H1 (cell line): ENCODE measurements around the gene EHD4. TPM values are rescaled to one million over a fixed set of nuclear protein-coding genes. Genes with fewer than 3 reads are reported as not detected.

Source experiments
- CTCF ChIA-PET: fragments of 300-600 bp; sonication (Branson Sonifier 250); formaldehyde crosslinking; loops from one replicate; lab custom pipeline; 2021; ENCODE audit not compliant: partially characterized antibody; lab: Charles Lee
- POLR2A ChIA-PET: fragments of 300-600 bp; sonication (Branson Sonifier 250); formaldehyde crosslinking; loops from one replicate; lab custom pipeline; 2021; ENCODE audit warnings: inconsistent platforms; ENCODE audit not compliant: partially characterized antibody; lab: Charles Lee
- DNase-seq, 2 experiments: peaks; one replicate each; pipeline versions ENCODE4 v3.0.0 to v3.0.0-alpha.2; 2010 to 2022; ENCODE audit warnings: low spot score in 2 of 2, low read depth in 1 of 2, mixed read lengths in 1 of 2
- FAIRE-seq: peaks from 2 replicates; lab custom pipeline; 2011; peaks lifted over from hg19 to GRCh38; lab: Jason Lieb, UNC
- H2AFZ ChIP-seq: 2 replicates; pipeline ENCODE4 v1.8.1; 2012; ENCODE audit warnings: low read length, inconsistent platforms
- H2AK5ac ChIP-seq: 2 replicates; pipeline ENCODE4 v1.6.1; 2013; ENCODE audit warnings: low read depth, low read length
- H2BK120ac ChIP-seq: replicated peaks from 2 replicates; pipeline ENCODE3; 2013; ENCODE audit warnings: low read depth, low read length, inconsistent platforms
- H2BK12ac ChIP-seq: 2 replicates; pipeline ENCODE4 v1.6.1; 2013; ENCODE audit warnings: low read depth, low read length
- H2BK15ac ChIP-seq: 2 replicates; pipeline ENCODE4 v1.6.1; 2013; ENCODE audit warnings: low read length
- H2BK20ac ChIP-seq: 2 replicates; pipeline ENCODE4 v1.6.1; 2013; ENCODE audit warnings: low read length
- H2BK5ac ChIP-seq: 2 replicates; pipeline ENCODE4 v1.6.1; 2013; ENCODE audit warnings: low read depth, low read length
- H3K14ac ChIP-seq: 2 replicates; pipeline ENCODE4 v1.6.1; 2013; ENCODE audit warnings: inconsistent platforms; ENCODE audit not compliant: insufficient read length
- H3K18ac ChIP-seq: 2 replicates; pipeline ENCODE4 v1.6.1; 2013; ENCODE audit warnings: low read length; ENCODE audit errors: extremely low read depth
- H3K23ac ChIP-seq: 2 replicates; pipeline ENCODE4 v1.6.1; 2013; ENCODE audit warnings: inconsistent platforms; ENCODE audit not compliant: insufficient read length
- H3K23me2 ChIP-seq: 2 replicates; pipeline ENCODE4 v1.6.1; 2013; ENCODE audit warnings: low read depth, low read length
- H3K27ac ChIP-seq: 2 replicates; pipeline ENCODE4 v1.6.1; 2011; ENCODE audit warnings: low read depth, low read length, inconsistent platforms
- H3K27me3 ChIP-seq, 4 experiments: replicated peaks in 1 of 4; 1 replicate in 1 of 4; 2 replicates in 3 of 4; pipeline versions ENCODE4 v1.6.1 to v1.8.1; 2011 to 2013; ENCODE audit warnings: low read length in 3 of 4, mild to moderate bottlenecking in 3 of 4, inconsistent platforms in 2 of 4, mixed read lengths in 2 of 4, moderate library complexity in 1 of 4; ENCODE audit not compliant: control insufficient read depth in 3 of 4, insufficient read depth in 3 of 4; ENCODE audit errors: extremely low read depth in 1 of 4
- H3K36me3 ChIP-seq, 4 experiments: 2 replicates each; pipeline versions ENCODE4 v1.6.1 to v1.8.1; 2011 to 2013; ENCODE audit warnings: mild to moderate bottlenecking in 4 of 4, low read length in 3 of 4, moderate library complexity in 2 of 4, control low read depth in 1 of 4, inconsistent platforms in 1 of 4; ENCODE audit not compliant: insufficient read depth in 4 of 4, control insufficient read depth in 2 of 4
- H3K4ac ChIP-seq: replicated peaks from 2 replicates; pipeline ENCODE3; 2013; ENCODE audit warnings: low read length, low read depth, mixed read lengths, inconsistent platforms; ENCODE audit not compliant: insufficient read length
- H3K4me1 ChIP-seq, 4 experiments: replicated peaks in 1 of 4; 1 replicate in 1 of 4; 2 replicates in 3 of 4; pipeline versions ENCODE4 v1.6.1 to v1.8.1; 2011 to 2013; ENCODE audit warnings: low read length in 3 of 4, inconsistent platforms in 2 of 4, mixed read lengths in 1 of 4; ENCODE audit not compliant: insufficient read depth in 4 of 4, control insufficient read depth in 3 of 4
- H3K4me2 ChIP-seq, 2 experiments: 2 replicates each; pipeline versions ENCODE4 v1.6.1 to v1.8.1; 2011 to 2013; ENCODE audit warnings: low read depth in 2 of 2, low read length in 2 of 2, control low read depth in 1 of 2, inconsistent platforms in 1 of 2, mild to moderate bottlenecking in 1 of 2; ENCODE audit not compliant: insufficient read depth in 1 of 2
- H3K4me3 ChIP-seq, 4 experiments: fragments of 200-600, 300-600 bp in 1 of 4; sonication (generic), shearing (Covaris generic), sonication (Bioruptor Twin) in 1 of 4; 2 replicates each; pipeline versions ENCODE4 v1.5.1 to v1.8.1; 2011 to 2016; ENCODE audit warnings: low read length in 4 of 4, low read depth in 3 of 4, control low read depth in 2 of 4, inconsistent platforms in 2 of 4, mild to moderate bottlenecking in 2 of 4, mixed read lengths in 1 of 4, moderate library complexity in 1 of 4; ENCODE audit not compliant: insufficient read depth in 2 of 4; ENCODE audit errors: extremely low read depth in 1 of 4
- H3K56ac ChIP-seq: replicated peaks from 2 replicates; pipeline ENCODE3; 2013; ENCODE audit warnings: low read depth, mild to moderate bottlenecking, mixed read lengths, low read length, inconsistent platforms; ENCODE audit not compliant: insufficient read length
- H3K79me1 ChIP-seq: 2 replicates; pipeline ENCODE4 v1.6.1; 2013; ENCODE audit warnings: low read depth, low read length, control low read depth
- H3K79me2 ChIP-seq, 2 experiments: 2 replicates each; pipeline versions ENCODE4 v1.6.1 to v1.8.1; 2012 to 2013; ENCODE audit warnings: low read length in 2 of 2, mild to moderate bottlenecking in 2 of 2, inconsistent platforms in 1 of 2; ENCODE audit not compliant: insufficient read depth in 2 of 2, control insufficient read depth in 1 of 2
- H3K9ac ChIP-seq, 4 experiments: replicated peaks in 1 of 4; 1 replicate in 1 of 4; 2 replicates in 3 of 4; pipeline versions ENCODE4 v1.6.1 to v1.8.1; 2011 to 2013; ENCODE audit warnings: low read depth in 3 of 4, low read length in 3 of 4, control low read depth in 2 of 4, mild to moderate bottlenecking in 2 of 4, moderate library complexity in 2 of 4, inconsistent platforms in 1 of 4; ENCODE audit errors: extremely low read depth in 1 of 4
- H3K9me3 ChIP-seq, 2 experiments: 2 replicates each; pipeline versions ENCODE4 v1.6.1 to v1.8.1; 2012 to 2013; ENCODE audit warnings: mild to moderate bottlenecking in 2 of 2, moderate library complexity in 2 of 2, control low read depth in 1 of 2, inconsistent platforms in 1 of 2, low read depth in 1 of 2, low read length in 1 of 2, mixed read lengths in 1 of 2; ENCODE audit not compliant: insufficient read depth in 2 of 2
- H4K20me1 ChIP-seq, 2 experiments: replicated peaks in 1 of 2; 2 replicates each; pipeline versions ENCODE3 to v1.8.1; 2011 to 2013; ENCODE audit warnings: inconsistent platforms in 2 of 2, low read length in 2 of 2, mild to moderate bottlenecking in 1 of 2; ENCODE audit not compliant: insufficient read depth in 2 of 2, control insufficient read depth in 1 of 2
- H4K5ac ChIP-seq: 2 replicates; pipeline ENCODE4 v1.6.1; 2013; ENCODE audit warnings: low read length, low read depth, mixed read lengths, inconsistent platforms; ENCODE audit not compliant: insufficient read length
- H4K8ac ChIP-seq: 2 replicates; pipeline ENCODE4 v1.8.0; 2013; ENCODE audit warnings: mild to moderate bottlenecking, moderate library complexity, low read length, inconsistent platforms; ENCODE audit not compliant: insufficient read depth; ENCODE audit errors: extremely low read depth
- H4K91ac ChIP-seq: replicated peaks from 2 replicates; pipeline ENCODE3; 2013; ENCODE audit warnings: low read length, mixed read lengths, inconsistent platforms; ENCODE audit not compliant: insufficient read length
- CHD1 ChIP-seq: IDR thresholded peaks from 2 replicates; pipeline ENCODE4 v1.6.1; 2012; ENCODE audit warnings: low read depth, low read length, improper control_type of control experiment
- CTCF ChIP-seq, 3 experiments: IDR thresholded peaks; 1 replicate in 2 of 3; 2 replicates in 1 of 3; pipeline versions ENCODE4 v1.5.1 to v1.6.1; 2011; ENCODE audit warnings: low read length in 3 of 3, mild to moderate bottlenecking in 3 of 3, inconsistent platforms in 2 of 3, low read depth in 1 of 3, moderate library complexity in 1 of 3; ENCODE audit not compliant: insufficient read depth in 1 of 3; ENCODE audit errors: control extremely low read depth in 1 of 3
- EZH2 ChIP-seq: fragments of 200-600 bp; sonication (generic); IDR thresholded peaks from 2 replicates; pipeline ENCODE4 v1.7.1; 2012; ENCODE audit warnings: low read depth, mild to moderate bottlenecking, moderate library complexity, low read length, inconsistent platforms; ENCODE audit not compliant: severe bottlenecking
- JUN ChIP-seq: IDR thresholded peaks from 2 replicates; pipeline ENCODE4 v1.6.1; 2011; ENCODE audit warnings: low read depth, mild to moderate bottlenecking, improper control_type of control experiment, low read length
- KDM4A ChIP-seq: IDR thresholded peaks from one replicate; pipeline ENCODE4 v1.7.1; 2012; ENCODE audit warnings: low read depth, mild to moderate bottlenecking, moderate library complexity, low read length, inconsistent platforms; ENCODE audit not compliant: severe bottlenecking
- SRF ChIP-seq: IDR thresholded peaks from 2 replicates; pipeline ENCODE4 v1.6.1; 2011; ENCODE audit warnings: mild to moderate bottlenecking, low read depth, low read length, moderate library complexity
- SUZ12 ChIP-seq: fragments of 200-600 bp; sonication (generic); IDR thresholded peaks from 2 replicates; pipeline ENCODE4 v1.6.1; 2012; ENCODE audit warnings: mild to moderate bottlenecking, inconsistent platforms, low read length, moderate library complexity, mixed read lengths
- YY1 ChIP-seq: IDR thresholded peaks from 2 replicates; pipeline ENCODE4 v1.6.1; 2011; ENCODE audit warnings: low read depth, mild to moderate bottlenecking, low read length
- WGBS, 2 experiments: shearing (Covaris generic) in 1 of 2; methylation state at CpG; one replicate each; pipeline versions ENCODE4 v1.1.6 to v1.1.7; 2013 to 2015; ENCODE audit warnings: low lambda C conversion rate in 2 of 2, mixed read lengths in 2 of 2, inconsistent platforms in 1 of 2, low coverage in 1 of 2, missing lambda C conversion rate in 1 of 2; ENCODE audit not compliant: insufficient replicate concordance in 2 of 2, insufficient coverage in 1 of 2, insufficient read length in 1 of 2; ENCODE audit errors: extremely low coverage in 1 of 2, missing lambda C conversion rate in 1 of 2; 5-methylcytosine and 5-hydroxymethylcytosine counted together
- polyA plus RNA-seq, 7 experiments: library from polyadenylated mRNA; depleted of rRNA in 3 of 7; stranded (reverse) in 5 of 7; unstranded in 2 of 7; fragments of >200 nt in 5 of 7; fragments of 200-250 nt in 2 of 7; gene quantifications; 1 replicate in 5 of 7; 2 replicates in 1 of 7; 4 replicates in 1 of 7; pipeline versions ENCODE4 v1.2.1 to v1.2.3, GENCODE V29; 2011 to 2013; ENCODE audit warnings: missing spikeins in 2 of 7, mixed read lengths in 2 of 7
- total RNA-seq: library from RNA; stranded (reverse); fragmentation: NEBNext Ultra II Directional; extraction: Animal tissue kit (Norgen Biotek cat#: 25700); gene quantifications from 2 replicates; pipeline ENCODE4 v1.2.1, GENCODE V29; 2021

The EHD4 gene
- total and polyA plus RNA-seq, 2 of the 8 experiments (the other 6 are each of a cell fraction or from before 2014, with no cell fraction given) = 17.5 to 24.5 TPM

- WGBS, 2 experiments = 90% methylated on average over 16 of the region's 16 CpGs; no CpG with 5 or more reads in 1 of the 2 experiments
- Histone ChIP-seq H3K14ac (no peak overlapping the region), H3K4me1 (peaks cover 4 to 9% (median 8%) of the 10 kb centered on the region in 4 experiments), H2BK20ac (no peak overlapping the region), H2AK5ac (no peak overlapping the region), H3K27me3 (no peaks in the 10 kb centered on the region), H2BK5ac (peak overlapping the region; percentile 63; the same call in 1 of the 2 replicates), H3K9ac (no peak overlapping the region), H3K79me1 (peaks cover 9% of the 10 kb centered on the region), H3K4me2 (no peak overlapping the region), H2AFZ (no peak overlapping the region), H3K56ac (no peak overlapping the region), H4K5ac (no peak overlapping the region), H2BK15ac (no peak overlapping the region; the same call in 1 of the 2 replicates), H3K4ac (no peak overlapping the region), H3K23ac (no peak overlapping the region), H4K8ac (peak overlapping the region; percentile 31; the same call in 1 of the 2 replicates), H2BK120ac (no peak overlapping the region), H3K23me2 (no peaks in the 10 kb centered on the region), H2BK12ac (peak overlapping the region; percentile 71; the same call in 1 of the 2 replicates), H3K36me3 (no peaks in the 10 kb centered on the region), H3K4me3 (no peak overlapping the region), H4K20me1 (peaks cover 2 to 10% of the 10 kb centered on the region in 2 experiments), H3K9me3 (no peaks in the 10 kb centered on the region), H3K27ac (no peak overlapping the region), H4K91ac (no peak overlapping the region), H3K18ac (no peak overlapping the region), H3K79me2 (no peaks in the 10 kb centered on the region)
- CTCF ChIA-PET = interaction anchor here (0.7 to 1.2 kb wide), 5 partner anchors 10 to 160 kb away, joined by 3 to 5 read pairs (median 3); no protein-coding TSS in a partner anchor
- POLR2A ChIA-PET = no interaction called here
- no peak for FAIRE-seq
- DNase-seq = no peak
- no peak for TF ChIP-seq YY1
- no peak for TF ChIP-seq SRF
- TF ChIP-seq CHD1 = no peak
- TF ChIP-seq KDM4A = no peak
- TF ChIP-seq CTCF (IDR thresholded peaks at IDR 0.05; ENCODE audit: control extremely low read depth in 1 of 3, insufficient read depth in 1 of 3, low read depth in 1 of 3, low read length in 3 of 3) = no peak
- no peak for TF ChIP-seq JUN
- TF ChIP-seq SUZ12 = no peak
- TF ChIP-seq EZH2 = no peak
These were observed 39.7 kb downstream of the EHD4 start for GRCh38 chr15:41932511-41933289.
